Type B pancreatic cell (in vitro differentiated cells): ENCODE measurements around the gene RSPH1. TPM values are rescaled to one million over a fixed set of nuclear protein-coding genes. Genes with fewer than 3 reads are reported as not detected.

Source experiments
- DNase-seq: peaks from one replicate; pipeline ENCODE4 v3.0.0; 2021; ENCODE audit warnings: mixed read lengths; ENCODE audit not compliant: unreplicated experiment; ENCODE audit errors: extremely low spot score
- H3K27ac Mint-ChIP-seq: 2 replicates; pipeline ENCODE4 v1.8.0; 2021; ENCODE audit warnings: mild to moderate bottlenecking, mixed read lengths
- H3K27me3 Mint-ChIP-seq: 2 replicates; pipeline ENCODE4 v1.8.0; 2021; ENCODE audit warnings: mixed read lengths
- H3K36me3 Mint-ChIP-seq: 2 replicates; pipeline ENCODE4 v1.8.0; 2021; ENCODE audit warnings: mixed read lengths
- H3K4me1 Mint-ChIP-seq: one replicate; pipeline ENCODE4 v1.8.0; 2021; ENCODE audit warnings: mixed read lengths; ENCODE audit not compliant: unreplicated experiment
- H3K4me3 Mint-ChIP-seq: 2 replicates; pipeline ENCODE4 v1.8.0; 2021; ENCODE audit warnings: mild to moderate bottlenecking, mixed read lengths
- H3K9me3 Mint-ChIP-seq: 2 replicates; pipeline ENCODE4 v1.8.0; 2021; ENCODE audit warnings: mixed read lengths
- total RNA-seq: library from RNA; stranded (reverse); gene quantifications from 2 replicates; pipeline ENCODE4 v1.2.1, GENCODE V29; 2021; ENCODE audit warnings: low replicate concordance
- TF ChIP-seq, protein P1 (sequence below): fragments of 200-600 bp; sonication (generic); conservative IDR thresholded peaks from 2 replicates; pipeline ENCODE4 v1.5.0; 2021; ENCODE audit warnings: antibody characterized with exemption, mild to moderate bottlenecking

The RSPH1 gene
- total RNA-seq, 1 donor from 2014 or later, result 5.2 TPM

DNA sequence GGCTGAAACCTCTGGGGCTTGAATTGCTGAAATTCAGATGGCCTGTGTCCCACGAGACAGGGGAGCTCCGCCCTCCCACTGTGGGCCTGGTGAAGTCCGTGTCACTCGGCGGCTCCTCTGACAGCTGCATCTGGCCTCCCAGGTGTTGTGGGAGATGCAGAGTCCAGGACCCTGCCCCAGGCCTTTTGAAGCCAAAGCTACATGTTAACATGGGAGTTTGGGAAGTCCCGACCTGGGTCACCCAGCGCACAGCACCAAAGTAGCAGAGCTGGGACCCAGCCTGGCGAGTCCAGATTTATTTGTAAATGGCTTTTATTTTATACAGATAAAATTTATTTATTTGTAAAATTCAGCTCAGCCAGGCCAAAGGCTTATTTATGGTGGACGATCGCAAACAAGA is 46.6 kb upstream of the RSPH1 start:
- Mint-ChIP-seq H3K27ac (no peak overlapping the region), H3K36me3 (peaks cover 13% of the 10 kb centered on the region), H3K4me3 (no peak overlapping the region), H3K9me3 (no peaks in the 10 kb centered on the region), H3K27me3 (no peaks in the 10 kb centered on the region), H3K4me1 (peaks cover 19% of the 10 kb centered on the region)
- TF ChIP-seq, protein P1, sequence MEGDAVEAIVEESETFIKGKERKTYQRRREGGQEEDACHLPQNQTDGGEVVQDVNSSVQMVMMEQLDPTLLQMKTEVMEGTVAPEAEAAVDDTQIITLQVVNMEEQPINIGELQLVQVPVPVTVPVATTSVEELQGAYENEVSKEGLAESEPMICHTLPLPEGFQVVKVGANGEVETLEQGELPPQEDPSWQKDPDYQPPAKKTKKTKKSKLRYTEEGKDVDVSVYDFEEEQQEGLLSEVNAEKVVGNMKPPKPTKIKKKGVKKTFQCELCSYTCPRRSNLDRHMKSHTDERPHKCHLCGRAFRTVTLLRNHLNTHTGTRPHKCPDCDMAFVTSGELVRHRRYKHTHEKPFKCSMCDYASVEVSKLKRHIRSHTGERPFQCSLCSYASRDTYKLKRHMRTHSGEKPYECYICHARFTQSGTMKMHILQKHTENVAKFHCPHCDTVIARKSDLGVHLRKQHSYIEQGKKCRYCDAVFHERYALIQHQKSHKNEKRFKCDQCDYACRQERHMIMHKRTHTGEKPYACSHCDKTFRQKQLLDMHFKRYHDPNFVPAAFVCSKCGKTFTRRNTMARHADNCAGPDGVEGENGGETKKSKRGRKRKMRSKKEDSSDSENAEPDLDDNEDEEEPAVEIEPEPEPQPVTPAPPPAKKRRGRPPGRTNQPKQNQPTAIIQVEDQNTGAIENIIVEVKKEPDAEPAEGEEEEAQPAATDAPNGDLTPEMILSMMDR, result no peak
- DNase-seq, result no peak

DNA sequence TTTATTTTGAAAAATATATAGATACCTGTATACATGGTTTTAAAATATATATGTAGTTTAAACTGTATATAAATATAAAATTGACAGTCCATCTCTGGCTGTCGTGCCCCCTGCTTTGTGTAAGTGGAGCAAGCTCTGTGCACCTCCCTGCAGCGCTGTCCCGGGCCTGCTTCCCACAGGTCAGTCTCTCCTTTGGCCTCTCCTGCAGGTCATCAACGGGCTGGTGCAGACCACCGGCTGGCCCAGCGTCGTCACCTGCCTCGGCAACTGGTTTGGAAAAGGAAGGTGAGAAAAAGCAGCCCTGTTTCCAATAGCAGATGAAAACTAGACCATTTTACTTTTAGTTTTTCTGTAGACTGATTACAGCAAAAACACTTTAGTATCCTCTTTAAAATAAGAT is 46.2 kb upstream of the RSPH1 start:
- Mint-ChIP-seq H3K4me3 (no peak overlapping the region), H3K27ac (no peak overlapping the region), H3K4me1 (peaks cover 22% of the 10 kb centered on the region), H3K27me3 (no peaks in the 10 kb centered on the region), H3K36me3 (peaks cover 13% of the 10 kb centered on the region), H3K9me3 (no peaks in the 10 kb centered on the region)
- TF ChIP-seq, protein P1, result no peak
- DNase-seq, result no peak

DNA sequence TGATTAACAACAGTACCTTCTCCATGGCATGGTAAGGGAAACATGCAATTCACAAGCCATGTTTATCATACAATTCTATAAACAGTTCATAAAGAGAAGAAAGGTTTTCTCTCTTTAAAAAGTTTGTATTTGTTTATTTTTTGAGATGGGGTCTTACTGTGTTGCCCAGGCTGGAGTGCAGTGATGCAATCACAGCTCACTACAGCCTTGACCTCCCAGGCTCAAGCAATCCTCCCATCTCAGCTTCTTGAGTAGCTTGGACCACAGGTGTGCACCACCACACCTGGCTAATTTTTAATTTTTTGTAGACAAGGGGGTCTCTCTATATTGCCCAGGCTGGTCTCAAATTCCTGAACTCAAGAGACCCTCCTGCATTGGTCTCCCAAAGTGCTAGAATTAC is 45.6 kb upstream of the RSPH1 start:
- no peaks in the 10 kb centered on the region for H3K27me3 Mint-ChIP-seq
- H3K27ac Mint-ChIP-seq, result no peak overlapping the region
- DNase-seq, result no peak
- peaks cover 13% of the 10 kb centered on the region for H3K36me3 Mint-ChIP-seq
- H3K4me3 Mint-ChIP-seq, result no peak overlapping the region
- H3K9me3 Mint-ChIP-seq, result no peaks in the 10 kb centered on the region
- peaks cover 25% of the 10 kb centered on the region for H3K4me1 Mint-ChIP-seq
- TF ChIP-seq, protein P1, result no peak

DNA sequence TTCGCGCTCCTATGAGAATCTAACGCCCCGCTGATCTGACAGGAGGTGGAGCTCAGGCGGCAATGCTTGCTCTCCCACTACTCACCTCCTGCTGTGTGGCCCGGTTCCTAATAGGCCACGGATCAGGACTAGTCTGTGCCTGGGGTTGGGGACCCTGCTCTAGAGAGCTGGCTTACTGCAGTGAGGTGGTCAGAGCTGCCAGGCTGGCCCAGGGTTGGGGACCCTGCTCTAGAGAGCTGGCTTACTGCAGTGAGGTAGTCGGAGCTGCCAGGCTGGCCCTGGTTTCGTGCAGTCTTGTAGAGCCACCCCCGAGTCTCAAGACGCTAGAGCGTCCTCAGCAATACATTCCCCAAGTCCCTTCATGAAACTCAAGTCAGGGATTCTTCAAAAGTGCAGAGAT is 45.1 kb upstream of the RSPH1 start:
- H3K4me3 Mint-ChIP-seq, result no peak overlapping the region
- TF ChIP-seq, protein P1, result no peak
- H3K4me1 Mint-ChIP-seq, result peaks cover 25% of the 10 kb centered on the region
- H3K27me3 Mint-ChIP-seq, result no peaks in the 10 kb centered on the region
- no peak for DNase-seq
- H3K27ac Mint-ChIP-seq, result no peak overlapping the region
- peaks cover 11% of the 10 kb centered on the region for H3K36me3 Mint-ChIP-seq
- H3K9me3 Mint-ChIP-seq, result no peaks in the 10 kb centered on the region

DNA sequence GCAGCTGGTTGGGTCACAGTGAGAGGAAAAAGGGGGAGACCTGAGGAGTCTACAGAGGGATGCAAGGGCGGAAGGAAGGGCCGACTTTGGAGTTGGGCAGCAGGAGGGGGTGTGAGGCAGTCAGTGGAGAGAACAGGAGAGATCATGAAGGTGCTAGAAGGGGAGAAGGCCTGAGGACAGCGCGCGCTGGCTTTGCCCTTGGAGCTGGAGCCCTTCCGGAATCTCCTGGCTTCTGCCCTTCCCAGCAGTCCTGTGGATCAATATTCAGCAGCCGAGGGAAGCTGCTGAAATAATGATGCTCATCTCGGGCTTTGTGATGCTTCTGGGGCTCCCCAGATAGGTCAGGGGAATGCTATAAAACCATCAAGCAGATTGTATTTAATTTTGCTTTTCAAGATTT is 44.4 kb upstream of the RSPH1 start:
- Mint-ChIP-seq H3K4me3 (no peak overlapping the region), H3K27ac (no peak overlapping the region), H3K27me3 (no peaks in the 10 kb centered on the region), H3K4me1 (peaks cover 25% of the 10 kb centered on the region), H3K36me3 (peaks cover 9% of the 10 kb centered on the region), H3K9me3 (no peaks in the 10 kb centered on the region)
- DNase-seq, result no peak
- TF ChIP-seq, protein P1, result no peak

DNA sequence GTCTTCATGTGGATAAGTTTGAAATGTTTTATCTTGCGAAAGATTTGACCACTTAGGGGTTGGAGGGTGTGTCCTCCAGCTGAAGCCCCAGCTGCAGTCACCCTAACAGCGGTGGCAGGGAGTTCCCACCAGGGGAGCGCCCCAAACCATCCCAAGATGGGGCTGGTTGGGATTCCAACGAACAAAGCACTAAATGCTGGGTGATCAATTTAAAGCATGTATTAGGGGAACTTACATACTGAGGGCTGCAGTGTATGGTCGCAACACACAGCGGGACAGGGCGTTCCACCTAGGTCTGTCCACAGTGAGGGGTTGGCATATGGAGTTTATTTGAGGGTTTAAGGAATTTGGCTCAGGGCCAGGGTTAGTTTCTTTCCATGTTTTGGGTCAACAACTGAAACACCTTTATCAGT is 43.9 kb upstream of the RSPH1 start:
- Mint-ChIP-seq H3K9me3 (no peaks in the 10 kb centered on the region), H3K27me3 (no peaks in the 10 kb centered on the region), H3K27ac (no peak overlapping the region), H3K36me3 (peaks cover 9% of the 10 kb centered on the region), H3K4me3 (no peak overlapping the region), H3K4me1 (peaks cover 27% of the 10 kb centered on the region)
- TF ChIP-seq, protein P1, result peak; percentile 51
- DNase-seq, result no peak
